GM10266 (cell line): Measurements from ENCODE around the gene NFKBIZ.

ENCODE experiments used
- DNase-seq: peaks from one replicate; pipeline ENCODE4 v3.0.0; 2012; ENCODE audit errors: extremely low spot score
- TF ChIP-seq, protein P1 (sequence below): IDR thresholded peaks from 2 replicates; pipeline ENCODE4 v1.5.1; 2012; ENCODE audit warnings: mild to moderate bottlenecking, low read depth; ENCODE audit not compliant: control insufficient read depth, insufficient read depth; ENCODE audit errors: missing control alignments

NFKBIZ gene

DNA sequence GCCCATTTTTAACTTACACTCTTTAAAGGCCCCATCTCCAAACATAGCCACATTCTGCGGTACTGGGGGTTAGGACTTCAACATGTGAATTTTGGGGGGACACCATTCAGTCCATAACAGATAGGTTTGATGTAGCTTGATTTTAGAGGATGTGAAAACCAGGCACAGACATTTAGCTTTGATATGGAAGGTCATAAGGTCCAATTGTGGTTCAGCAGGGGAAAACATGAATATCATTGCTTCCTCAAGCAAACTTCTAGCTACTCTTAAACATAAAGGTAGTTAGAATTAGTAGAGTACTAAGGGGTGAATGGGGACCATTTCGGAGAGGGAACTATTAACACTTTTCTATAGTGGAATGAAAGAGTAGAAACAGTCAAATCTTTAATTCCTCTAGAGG lies 13.6 kb upstream of the NFKBIZ start:
- DNase-seq, result no peak
- TF ChIP-seq, protein P1, sequence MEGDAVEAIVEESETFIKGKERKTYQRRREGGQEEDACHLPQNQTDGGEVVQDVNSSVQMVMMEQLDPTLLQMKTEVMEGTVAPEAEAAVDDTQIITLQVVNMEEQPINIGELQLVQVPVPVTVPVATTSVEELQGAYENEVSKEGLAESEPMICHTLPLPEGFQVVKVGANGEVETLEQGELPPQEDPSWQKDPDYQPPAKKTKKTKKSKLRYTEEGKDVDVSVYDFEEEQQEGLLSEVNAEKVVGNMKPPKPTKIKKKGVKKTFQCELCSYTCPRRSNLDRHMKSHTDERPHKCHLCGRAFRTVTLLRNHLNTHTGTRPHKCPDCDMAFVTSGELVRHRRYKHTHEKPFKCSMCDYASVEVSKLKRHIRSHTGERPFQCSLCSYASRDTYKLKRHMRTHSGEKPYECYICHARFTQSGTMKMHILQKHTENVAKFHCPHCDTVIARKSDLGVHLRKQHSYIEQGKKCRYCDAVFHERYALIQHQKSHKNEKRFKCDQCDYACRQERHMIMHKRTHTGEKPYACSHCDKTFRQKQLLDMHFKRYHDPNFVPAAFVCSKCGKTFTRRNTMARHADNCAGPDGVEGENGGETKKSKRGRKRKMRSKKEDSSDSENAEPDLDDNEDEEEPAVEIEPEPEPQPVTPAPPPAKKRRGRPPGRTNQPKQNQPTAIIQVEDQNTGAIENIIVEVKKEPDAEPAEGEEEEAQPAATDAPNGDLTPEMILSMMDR, result no peak

DNA sequence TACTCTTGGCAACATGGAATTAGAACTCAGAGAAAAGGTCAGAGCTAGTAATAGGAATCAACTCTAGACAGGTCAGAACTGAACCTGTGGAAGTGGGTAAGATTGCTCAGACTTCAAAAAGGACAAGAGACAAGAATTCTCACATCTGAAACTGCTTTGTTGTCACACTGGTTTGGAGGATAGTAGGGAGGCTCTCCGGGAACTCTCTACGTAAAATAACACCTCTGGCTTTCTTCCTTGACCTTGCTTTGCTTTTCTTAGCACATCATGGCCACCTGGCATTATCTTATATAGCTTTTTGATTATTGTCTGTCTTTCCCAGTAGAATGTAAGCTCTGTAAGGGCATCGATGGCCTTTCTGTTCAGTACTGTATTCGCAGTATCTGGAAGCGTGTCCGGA lies 13.2 kb upstream of the NFKBIZ start:
- TF ChIP-seq, protein P1, result no peak
- no peak for DNase-seq

DNA sequence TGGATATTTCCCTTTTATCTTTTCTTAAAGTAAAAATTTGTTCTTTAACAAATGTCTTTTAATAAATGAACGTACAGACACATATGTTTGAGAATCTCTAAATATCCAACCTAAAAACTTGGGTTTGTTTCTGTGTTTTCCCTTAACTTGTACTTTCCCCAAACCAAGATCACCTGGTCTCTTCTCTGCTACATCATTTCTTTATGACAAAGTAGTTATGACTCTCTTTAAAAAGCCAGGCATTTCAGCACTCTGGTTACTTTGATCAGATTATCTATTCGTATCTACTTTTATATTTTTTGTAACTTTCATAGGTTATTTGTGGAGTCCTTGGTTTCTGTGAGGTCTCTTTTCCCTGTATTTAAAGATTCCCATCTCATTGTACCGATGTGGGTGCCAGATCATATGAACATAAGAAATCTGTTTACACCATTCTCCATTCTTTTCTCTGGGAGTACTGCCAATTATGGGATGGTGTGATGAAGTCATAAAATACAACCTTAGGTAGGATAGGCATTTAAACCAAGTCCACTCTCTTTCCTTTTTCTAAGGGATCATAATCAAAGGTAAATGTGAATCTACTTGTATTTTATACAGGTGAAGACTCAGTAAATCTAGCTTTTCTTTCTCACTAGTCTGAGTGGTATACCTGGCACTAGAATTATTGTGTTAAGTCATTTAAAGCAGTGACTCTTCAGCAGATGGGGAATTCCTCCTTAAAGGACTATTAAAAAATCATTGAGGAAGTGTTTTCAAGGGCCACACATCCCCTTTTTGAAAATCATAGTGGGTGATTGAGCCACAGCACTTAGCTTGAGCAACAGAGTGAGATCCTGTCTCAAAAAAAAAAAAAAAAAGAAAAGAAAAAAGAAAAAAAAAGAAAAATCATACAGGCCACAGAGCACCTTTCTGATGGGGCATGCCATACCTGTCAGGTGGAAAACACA lies 12.4 kb upstream of the NFKBIZ start:
- TF ChIP-seq, protein P1, result no peak
- no peak for DNase-seq

DNA sequence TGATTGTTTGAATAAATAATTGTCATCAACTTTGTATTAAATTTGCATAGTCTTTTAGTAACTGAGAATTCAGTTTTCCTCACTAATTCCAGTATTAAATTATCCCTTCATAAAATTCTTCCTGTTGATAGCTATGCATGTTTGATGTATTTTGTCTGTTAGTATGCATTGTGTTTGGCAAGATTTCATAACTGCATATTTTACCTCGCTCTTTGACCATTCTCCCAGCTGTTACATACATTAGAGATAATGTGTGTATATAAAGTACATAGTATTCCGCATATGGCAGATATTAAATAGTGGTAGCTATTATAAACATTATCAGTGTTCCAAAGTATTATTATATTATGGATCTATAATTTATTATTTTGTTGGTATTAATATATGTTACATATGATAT lies 10.6 kb upstream of the NFKBIZ start:
- no peak for DNase-seq
- TF ChIP-seq, protein P1, result no peak

DNA sequence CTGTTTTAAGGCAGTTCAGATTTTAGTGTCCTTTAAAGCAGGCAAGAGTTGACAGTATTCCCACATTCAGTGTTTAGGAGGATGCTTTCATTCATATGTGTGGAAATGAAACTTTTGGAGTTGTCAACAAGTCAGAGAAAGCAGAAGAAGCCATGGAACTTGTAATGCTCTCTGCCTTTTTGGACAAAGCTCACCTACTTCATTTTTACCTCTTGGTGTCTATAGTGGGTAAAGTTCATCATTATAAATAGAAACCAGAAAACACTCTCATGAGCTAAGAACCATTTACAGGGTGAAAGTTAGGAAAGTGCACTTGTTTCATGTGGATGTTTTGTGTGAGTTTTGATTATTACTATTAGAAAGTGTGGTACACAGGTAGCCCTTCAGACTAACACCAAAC lies 9.2 kb upstream of the NFKBIZ start:
- no peak for DNase-seq
- TF ChIP-seq, protein P1, result no peak

DNA sequence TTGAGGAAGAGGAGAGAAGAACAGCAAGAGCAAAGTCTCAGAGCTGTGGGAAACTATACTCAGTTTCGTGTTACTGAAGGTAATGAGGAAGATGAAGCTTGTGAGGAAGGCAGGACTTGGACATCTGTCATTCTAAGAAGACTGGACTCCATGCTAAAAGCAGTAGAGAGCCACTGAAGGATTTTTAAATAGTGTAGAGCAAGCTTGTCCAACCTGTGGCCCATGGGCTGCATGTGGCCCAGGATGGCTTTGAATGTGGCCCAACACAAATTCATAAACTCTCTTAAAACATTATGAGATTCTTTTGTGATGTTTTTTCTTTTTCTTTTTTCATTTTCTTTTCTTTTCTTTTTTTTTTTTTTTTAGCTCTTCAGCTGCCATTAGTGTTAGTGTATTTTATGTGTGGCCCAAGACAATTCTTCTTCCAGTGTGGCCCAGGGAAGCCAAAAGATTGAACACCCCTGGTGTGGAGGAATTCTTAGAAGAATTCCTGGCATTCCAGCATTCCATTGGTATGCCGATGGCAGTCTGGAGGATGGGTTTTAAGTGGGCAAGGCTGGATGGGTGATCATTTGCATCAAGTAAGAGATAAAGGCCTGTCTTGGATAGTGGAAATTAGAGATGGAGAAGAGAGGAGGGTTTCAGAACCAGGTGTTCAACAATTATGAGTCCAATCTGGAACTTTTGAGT lies 6.9 kb upstream of the NFKBIZ start:
- TF ChIP-seq, protein P1, result no peak
- no peak for DNase-seq

DNA sequence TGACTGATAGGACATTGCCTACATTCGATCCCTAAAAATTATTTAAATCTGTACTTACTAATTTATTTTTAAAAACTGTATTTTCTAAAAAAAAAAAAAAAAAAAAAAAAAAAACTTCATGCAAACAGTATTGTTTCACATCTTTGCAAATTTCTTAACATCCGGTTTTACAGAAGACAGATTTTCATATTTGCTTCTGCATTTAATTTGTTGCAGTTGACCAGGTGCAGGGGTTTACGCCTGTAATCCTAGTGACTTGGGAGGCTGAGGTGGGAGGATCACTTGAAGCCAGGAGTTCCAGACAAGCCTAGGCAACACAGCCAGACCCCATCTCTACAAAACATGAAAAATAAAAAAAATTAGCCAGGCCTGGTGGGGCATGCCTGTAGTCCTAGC lies 6.4 kb upstream of the NFKBIZ start:
- TF ChIP-seq, protein P1, result no peak
- no peak for DNase-seq
